HepG2 (cell line): Measurements from ENCODE around the gene TAF1C. TPM values are rescaled to one million over a fixed set of nuclear protein-coding genes. Genes with fewer than 3 reads are reported as not detected.
A peak's percentile ranks its signal among the peaks of the same experiment; 100 is the strongest.

ENCODE experiments used
- ARNT ChIP-seq: fragments of 450-650 bp; IDR thresholded peaks from 2 replicates; pipeline ENCODE4 v1.6.1; 2017
- ATF1 ChIP-seq: IDR thresholded peaks from 2 replicates; pipeline ENCODE4 v1.6.1; 2016; ENCODE audit warnings: mild to moderate bottlenecking, control low read depth
- CAMTA2 ChIP-seq: sonication (generic); formaldehyde crosslinking; IDR thresholded peaks from 2 replicates; pipeline ENCODE4 v1.4.0; 2020; ENCODE audit warnings: mild to moderate bottlenecking, missing genetic modification reagents, borderline replicate concordance
- CBFB ChIP-seq: sonication (generic); formaldehyde crosslinking; IDR thresholded peaks from 2 replicates; pipeline ENCODE4 v1.4.0; 2020; ENCODE audit warnings: missing genetic modification reagents
- CBX1 ChIP-seq: IDR thresholded peaks from one replicate; pipeline ENCODE4 v1.6.1; 2016; ENCODE audit warnings: antibody characterized with exemption, low read depth
- CBX5 ChIP-seq: sonication (generic); formaldehyde crosslinking; IDR thresholded peaks from 2 replicates; pipeline ENCODE4 v1.4.0; 2020; ENCODE audit warnings: missing genetic modification reagents, borderline replicate concordance
- CREB1 ChIP-seq, 2 experiments: fragments of 450-650 bp in 1 of 2; IDR thresholded peaks; 2 replicates each; pipeline ENCODE4 v1.6.1; 2016 to 2017; ENCODE audit warnings: control low read depth in 1 of 2, mild to moderate bottlenecking in 1 of 2, missing compliant biosample characterization in 1 of 2, missing genetic modification characterization in 1 of 2
- ETS1 ChIP-seq: sonication (generic); formaldehyde crosslinking; IDR thresholded peaks from 2 replicates; pipeline ENCODE4 v1.4.0; 2020; ENCODE audit warnings: missing genetic modification reagents
- GFI1 ChIP-seq: sonication (generic); formaldehyde crosslinking; IDR thresholded peaks from 2 replicates; pipeline ENCODE4 v1.5.0; 2020; ENCODE audit warnings: missing genetic modification reagents, mild to moderate bottlenecking, borderline replicate concordance
- HMG20B ChIP-seq: conservative IDR thresholded peaks from 2 replicates; pipeline ENCODE4 v1.6.1; 2016; ENCODE audit warnings: missing genetic modification reagents, missing compliant biosample characterization
- MIER2 ChIP-seq: IDR thresholded peaks from 2 replicates; pipeline ENCODE4 v1.6.1; 2016; ENCODE audit warnings: missing biosample characterization, missing genetic modification reagents
- MNT ChIP-seq: fragments of 450-650 bp; IDR thresholded peaks from 2 replicates; pipeline ENCODE4 v1.6.1; 2016
- MYC ChIP-seq: sonication (generic); formaldehyde crosslinking; IDR thresholded peaks from 2 replicates; pipeline ENCODE4 v1.9.0; 2021; ENCODE audit warnings: missing genetic modification reagents, borderline replicate concordance
- NR2F2 ChIP-seq: IDR thresholded peaks from 2 replicates; pipeline ENCODE4 v1.6.1; 2012; ENCODE audit warnings: low read depth, inconsistent platforms, borderline replicate concordance
- PITX1 ChIP-seq: sonication (generic); formaldehyde crosslinking; IDR thresholded peaks from 2 replicates; pipeline ENCODE4 v1.5.1; 2020; ENCODE audit warnings: mild to moderate bottlenecking, missing genetic modification reagents
- REXO4 ChIP-seq: sonication (generic); formaldehyde crosslinking; IDR thresholded peaks from 2 replicates; pipeline ENCODE4 v1.8.0; 2022; ENCODE audit warnings: missing genetic modification reagents, mild to moderate bottlenecking, borderline replicate concordance
- RFX3 ChIP-seq: IDR thresholded peaks from 2 replicates; pipeline ENCODE4 v1.6.1; 2016; ENCODE audit warnings: missing biosample characterization, missing genetic modification reagents
- SAP130 ChIP-seq: IDR thresholded peaks from 2 replicates; pipeline ENCODE4 v1.6.1; 2016; ENCODE audit warnings: low read depth
- SKIL ChIP-seq: sonication (generic); formaldehyde crosslinking; IDR thresholded peaks from 2 replicates; pipeline ENCODE4 v1.8.0; 2022; ENCODE audit warnings: missing genetic modification reagents, mild to moderate bottlenecking, moderate library complexity, borderline replicate concordance
- SOX13 ChIP-seq, 3 experiments: fragments of 450-650 bp in 1 of 3; sonication (generic) in 1 of 3; formaldehyde crosslinking in 1 of 3; IDR thresholded peaks in 2 of 3; conservative IDR thresholded peaks in 1 of 3; 2 replicates each; pipeline versions ENCODE4 v1.5.0 to v1.6.1; 2016 to 2020; ENCODE audit warnings: antibody characterized with exemption in 1 of 3, mild to moderate bottlenecking in 1 of 3, missing compliant biosample characterization in 1 of 3, missing genetic modification reagents in 1 of 3, moderate library complexity in 1 of 3
- THRA ChIP-seq: sonication (generic); formaldehyde crosslinking; IDR thresholded peaks from 2 replicates; pipeline ENCODE4 v1.4.0; 2020; ENCODE audit warnings: missing genetic modification reagents, borderline replicate concordance
- THYN1 ChIP-seq: sonication (generic); formaldehyde crosslinking; IDR thresholded peaks from 2 replicates; pipeline ENCODE4 v1.8.1; 2023; ENCODE audit warnings: low read depth, mild to moderate bottlenecking, moderate library complexity, missing genetic modification reagents, borderline replicate concordance
- ZNF556 ChIP-seq: sonication (generic); formaldehyde crosslinking; IDR thresholded peaks from 2 replicates; pipeline ENCODE4 v1.4.0; 2020; ENCODE audit warnings: mild to moderate bottlenecking, missing genetic modification reagents, borderline replicate concordance
- ZNF703 ChIP-seq: sonication (generic); formaldehyde crosslinking; IDR thresholded peaks from 2 replicates; pipeline ENCODE4 v1.5.1; 2020; ENCODE audit warnings: missing genetic modification reagents, mild to moderate bottlenecking, moderate library complexity, borderline replicate concordance
- polyA plus RNA-seq, 8 experiments: library from polyadenylated mRNA; depleted of rRNA in 3 of 8; stranded (reverse) in 7 of 8; unstranded in 1 of 8; fragments of >200 nt; fragmentation: Illumina TruSeq in 4 of 8; extraction: Trizol in 4 of 8; gene quantifications; 2 replicates each; pipeline versions ENCODE4 v1.2.1 to v1.2.3, GENCODE V29; 2011 to 2016; ENCODE audit warnings: low read depth in 4 of 8, missing spikeins in 1 of 8, mixed read lengths in 1 of 8; ENCODE audit not compliant: insufficient read depth in 1 of 8
- total RNA-seq, 5 experiments: library from RNA; depleted of rRNA; stranded (reverse); fragments of >200 nt; fragmentation: Illumina TruSeq; extraction: Trizol; gene quantifications; 2 replicates each; pipeline ENCODE4 v1.2.3, GENCODE V29; 2016; ENCODE audit warnings: low read depth in 1 of 5

Gene TAF1C
- total and polyA plus RNA-seq, 2 of the 13 experiments (the other 11 are each of a cell fraction or from before 2014, with no cell fraction given), result 15.6 to 20.8 TPM

GRCh38 chr16:84175350-84176081, 11.3 kb downstream of the TAF1C start (continued):
- peak; percentile 54; the same call in 1 of the 2 replicates for TF ChIP-seq ZNF556
- TF ChIP-seq PITX1 (CRISPR knock-in tag), result no peak
- TF ChIP-seq REXO4 (CRISPR knock-in tag), result no peak
- peak; percentile 69 for TF ChIP-seq CREB1 (IDR thresholded peaks at IDR 0.05)
- no peak for TF ChIP-seq CREB1 (CRISPR knock-in tag; IDR thresholded peaks at IDR 0.05)
- TF ChIP-seq NR2F2, result no peak
- TF ChIP-seq SAP130, result peak; percentile 55; the same call in 1 of the 2 replicates
- TF ChIP-seq HMG20B (CRISPR knock-in tag), result no peak
- no peak for TF ChIP-seq ETS1 (CRISPR knock-in tag)
- peak; percentile 41; the same call in 1 of the 2 replicates for TF ChIP-seq MNT
- TF ChIP-seq ATF1 (CRISPR knock-in tag), result no peak
- TF ChIP-seq THYN1 (CRISPR knock-in tag), result no peak
- peak; percentile 51; the same call in 1 of the 2 replicates for TF ChIP-seq CBX5
- TF ChIP-seq SKIL (CRISPR knock-in tag), result no peak
- TF ChIP-seq CBFB (CRISPR knock-in tag), result no peak
- no peak for TF ChIP-seq THRA
- TF ChIP-seq MIER2, result no peak
- TF ChIP-seq MYC (CRISPR knock-in tag), result peak; percentile 80; the same call in 1 of the 2 replicates
- no peak for TF ChIP-seq ZNF703 (CRISPR knock-in tag)
- TF ChIP-seq RFX3 (CRISPR knock-in tag), result no peak
- no peak for TF ChIP-seq CAMTA2
- no peak for TF ChIP-seq ARNT
- no peak for TF ChIP-seq CBX1
- TF ChIP-seq SOX13 (IDR thresholded peaks at IDR 0.05), result no peak
- TF ChIP-seq SOX13 (CRISPR knock-in tag; conservative IDR thresholded peaks at IDR 0.05 in 1 of 2, IDR thresholded peaks at IDR 0.05 in 1 of 2), result 0 out of 4 replicates have a peak, but pooled peaks of 1 of the 2 experiments have one; percentile 22
- TF ChIP-seq GFI1 (CRISPR knock-in tag), result no peak
